Dermis microvascular lymphatic vessel endothelial cell (primary cell): ENCODE data around the gene KIF26A. TPM values are rescaled to one million over a fixed set of nuclear protein-coding genes. Genes with fewer than 3 reads are reported as not detected.

Experiments
- DNase-seq, 2 donors: peaks; one replicate each; pipeline versions ENCODE4 v3.0.0 to v3.0.0-alpha.2; 2010; ENCODE audit warnings: low read depth in 2 of 2
- total RNA-seq: library from RNA; depleted of rRNA; stranded (reverse); fragments of >200 nt; gene quantifications from 2 replicates; pipeline ENCODE4 v1.2.1, GENCODE V29; 2014

KIF26A gene
- total RNA-seq, 1 donor from 2014 or later = 9.2 TPM

- DNase-seq = no peak
Observed at GRCh38 chr14:104112609-104113571, 25.5 kb upstream of the KIF26A start.

DNA sequence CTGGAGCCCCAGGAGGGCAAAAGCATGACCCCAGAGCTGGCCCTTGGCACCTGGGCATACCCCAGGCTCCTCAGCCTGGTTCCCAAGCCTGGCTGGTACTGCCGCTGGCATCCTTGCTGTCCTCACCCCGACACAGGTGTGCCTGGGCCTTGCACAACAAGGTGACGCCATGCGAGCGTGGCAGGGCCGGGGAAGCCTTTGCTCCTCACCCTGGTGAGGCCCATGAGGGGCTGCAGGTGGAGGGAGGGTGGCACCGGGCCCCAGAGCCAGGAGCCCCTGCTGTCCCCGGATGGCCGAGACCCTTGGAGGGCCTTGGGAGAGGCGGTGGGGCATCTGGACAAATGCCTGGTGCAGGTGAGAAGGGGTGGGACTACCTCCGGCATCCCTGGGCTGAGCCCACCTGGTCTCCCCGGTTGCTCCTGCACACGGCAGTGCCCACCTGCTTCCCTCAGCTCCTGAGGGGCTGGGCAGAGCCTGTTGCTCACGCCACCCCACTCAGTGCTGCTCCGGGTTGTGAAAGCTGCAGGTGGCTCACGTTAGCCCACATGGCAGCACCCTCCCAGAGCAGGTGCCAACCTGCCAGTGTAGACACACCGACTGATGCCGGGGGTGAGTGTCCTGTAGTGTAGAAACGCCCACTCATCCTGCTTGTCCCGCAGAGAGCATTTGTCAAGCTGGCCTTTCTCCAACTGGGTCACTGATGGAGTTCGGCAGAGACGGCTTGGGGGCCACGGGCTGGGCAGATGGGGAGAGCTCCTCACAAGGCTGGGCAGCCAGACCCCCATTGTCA lies 24.6 kb upstream of the KIF26A start:
- no peak for DNase-seq

DNA sequence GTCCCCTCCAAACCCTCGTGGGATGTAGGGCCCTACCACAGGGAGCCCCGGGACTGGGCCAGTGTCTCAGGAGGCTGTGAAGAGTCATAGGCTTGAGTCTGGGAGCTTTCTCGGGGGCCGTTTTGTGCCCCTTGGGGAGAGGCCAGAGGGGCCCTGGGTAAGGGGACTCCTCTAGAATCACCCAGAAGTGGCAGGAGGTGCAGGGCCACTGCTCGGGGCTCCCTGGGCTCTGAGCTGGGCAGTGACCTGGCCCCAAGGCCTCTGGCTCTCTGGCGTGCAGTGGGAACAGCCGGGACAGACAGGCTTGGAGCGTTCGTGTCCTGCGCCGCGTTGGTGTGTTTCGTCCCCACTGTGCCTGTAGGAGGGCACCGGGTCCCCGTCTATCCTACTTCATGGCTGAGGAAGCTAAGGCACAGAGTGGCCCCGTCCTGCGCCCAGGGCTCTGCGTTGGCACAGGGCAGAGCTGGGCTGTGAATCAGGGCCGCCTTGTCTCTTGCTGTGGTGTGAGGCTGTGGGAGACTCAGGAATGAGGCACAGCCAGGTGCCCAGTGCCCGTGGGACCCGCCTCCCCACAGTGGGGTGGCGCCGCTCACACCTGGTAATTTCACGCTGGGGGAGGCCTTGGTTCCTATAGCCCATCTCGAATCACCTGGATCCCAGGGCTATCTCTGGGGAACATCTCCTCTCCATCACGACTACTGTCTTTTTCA lies 23.8 kb upstream of the KIF26A start:
- no peak for DNase-seq

DNA sequence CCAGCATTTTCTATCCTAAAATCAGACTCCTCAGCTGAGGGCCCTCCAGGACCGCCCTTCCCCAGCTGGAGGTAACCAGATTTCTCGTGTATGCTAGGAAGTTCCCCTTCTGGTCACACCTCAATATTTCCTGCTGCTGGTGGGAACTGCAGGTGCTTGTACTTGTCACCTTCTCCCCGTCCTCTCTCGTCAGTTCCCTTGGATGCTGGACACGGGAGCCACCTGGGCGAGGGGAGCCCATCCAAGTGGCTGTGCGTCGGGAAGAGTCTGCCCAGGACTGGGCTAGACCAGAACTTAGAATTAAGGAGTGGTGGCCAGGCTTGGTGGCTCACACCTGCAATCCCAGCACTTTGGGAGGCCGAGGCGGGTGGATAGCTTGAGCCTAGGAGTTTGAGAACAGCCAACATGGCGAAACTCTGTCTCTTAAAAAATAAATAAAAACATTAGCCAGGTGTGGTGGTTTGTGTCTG lies 23.2 kb upstream of the KIF26A start:
- no peak for DNase-seq

GRCh38 chr14:104115691-104116287 lies 22.6 kb upstream of the KIF26A start:
- DNase-seq = no peak

- DNase-seq = no peak
Observed at GRCh38 chr14:104116288-104116755, 22.1 kb upstream of the KIF26A start.

GRCh38 chr14:104116756-104117340 lies 21.5 kb upstream of the KIF26A start:
- no peak for DNase-seq

DNA sequence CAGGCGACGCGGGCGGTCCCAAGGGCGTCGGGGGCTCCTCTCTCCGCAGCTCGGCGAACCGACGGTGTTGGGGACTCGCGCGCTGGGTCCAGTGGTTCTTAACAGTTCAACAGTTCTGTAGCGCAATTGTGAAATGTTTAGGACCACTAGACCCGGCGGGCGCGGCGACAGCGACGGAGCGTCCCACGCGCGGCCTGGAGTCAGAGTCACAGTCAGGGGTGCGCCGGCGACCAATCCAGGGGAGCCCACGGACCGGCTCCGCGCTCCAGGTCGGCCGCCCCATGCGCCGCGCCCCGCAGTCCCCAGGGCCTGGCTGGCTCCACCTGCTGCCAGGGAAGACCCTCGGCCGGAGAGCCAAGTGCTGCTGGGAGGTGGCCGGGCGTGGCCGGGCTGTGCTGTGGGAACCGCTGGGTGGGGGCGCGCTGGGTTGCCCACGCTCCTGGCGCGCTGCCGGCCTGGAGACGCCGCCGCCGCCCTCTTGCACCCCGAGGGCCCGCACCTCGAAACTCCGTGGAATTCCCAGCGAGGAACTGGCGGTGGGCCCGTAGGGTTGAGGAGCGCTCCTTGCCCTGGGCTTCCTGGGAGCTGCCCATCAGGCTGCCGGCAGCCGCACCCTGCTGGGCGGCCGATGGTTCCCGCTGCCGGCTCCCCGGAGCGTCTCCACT lies 20.9 kb upstream of the KIF26A start:
- no peak for DNase-seq

GRCh38 chr14:104118006-104118844 lies 20.2 kb upstream of the KIF26A start:
- DNase-seq = no peak

GRCh38 chr14:104119119-104119487 lies 19.3 kb upstream of the KIF26A start:
- DNase-seq = no peak

- DNase-seq = no peak
Observed at GRCh38 chr14:104119488-104120251, 18.7 kb upstream of the KIF26A start.

GRCh38 chr14:104120281-104120741 lies 18.1 kb upstream of the KIF26A start:
- no peak for DNase-seq

- DNase-seq = no peak
Observed at GRCh38 chr14:104121142-104121541, 17.2 kb upstream of the KIF26A start.

- DNase-seq = no peak
Observed at GRCh38 chr14:104123879-104124278, 14.5 kb upstream of the KIF26A start.

DNA sequence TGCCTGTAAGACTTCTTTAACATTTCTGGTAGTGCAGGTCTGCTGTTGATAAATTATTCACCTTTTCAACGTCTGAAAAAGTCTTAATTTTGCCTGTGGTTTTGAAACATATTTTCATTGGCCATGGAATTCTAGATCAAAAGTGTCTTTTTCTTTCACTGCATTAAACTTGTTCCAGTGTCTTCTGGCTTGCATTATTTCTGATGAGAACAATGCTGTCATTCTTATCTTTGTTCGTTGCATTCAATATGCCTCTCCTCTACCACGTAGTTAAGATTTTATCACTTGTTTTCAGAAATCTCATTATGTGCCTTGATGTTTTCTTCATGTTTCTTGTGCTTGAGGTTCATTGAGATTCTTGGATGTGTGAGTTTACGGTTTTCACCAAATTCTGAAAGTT lies 13.4 kb upstream of the KIF26A start:
- DNase-seq = no peak

- DNase-seq = no peak
Observed at GRCh38 chr14:104126753-104127152, 11.6 kb upstream of the KIF26A start.

DNA sequence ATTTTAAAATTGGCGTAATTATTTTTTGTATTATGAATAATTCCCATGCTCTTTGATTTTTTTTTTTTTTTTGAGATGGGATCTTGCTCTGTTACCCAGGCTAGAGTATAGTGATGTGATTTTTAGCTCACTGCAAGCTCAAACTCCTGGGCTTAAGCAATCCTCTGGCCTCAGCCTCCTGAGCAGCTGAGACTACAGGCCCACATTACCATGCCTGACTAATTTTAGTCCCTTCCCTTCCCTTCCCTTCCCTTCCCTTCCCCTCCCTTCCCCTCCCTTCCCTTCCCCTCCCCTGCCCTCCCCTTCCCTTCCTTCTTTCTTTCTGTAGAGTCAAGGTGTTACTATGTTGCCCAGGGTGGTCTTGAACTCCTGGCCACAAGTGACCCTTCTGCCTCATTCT lies 9.4 kb upstream of the KIF26A start:
- DNase-seq = no peak

DNA sequence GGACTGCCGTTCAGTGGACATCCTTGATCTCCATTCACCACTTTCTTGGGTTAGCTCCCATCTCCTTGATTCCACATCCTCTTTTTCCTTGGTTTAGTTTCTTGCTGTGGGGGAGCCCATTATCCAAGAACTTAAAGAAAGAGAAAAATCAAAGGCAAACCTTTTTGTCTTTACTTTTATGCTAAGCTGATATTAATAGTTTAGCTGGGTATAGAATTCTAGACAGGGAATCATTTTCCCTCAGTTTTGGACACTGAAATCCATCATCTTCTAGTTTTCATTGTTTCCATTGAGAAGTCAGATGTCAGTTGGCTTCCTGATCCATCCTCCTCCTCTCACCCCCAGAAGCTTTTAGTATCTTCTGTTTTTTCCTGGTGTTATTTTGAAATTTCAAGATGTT lies 8.8 kb upstream of the KIF26A start:
- no peak for DNase-seq
